Epithelial cell of proximal tubule (primary cell): ENCODE results near the gene TLR10. TPM values are rescaled to one million over a fixed set of nuclear protein-coding genes. Genes with fewer than 3 reads are reported as not detected.

Experiments used
- DNase-seq: peaks from one replicate; pipeline ENCODE4 v3.0.0-alpha.2; 2011; ENCODE audit warnings: low read depth
- H3K4me3 ChIP-seq: 2 replicates; pipeline ENCODE4 v1.5.1; 2011; ENCODE audit warnings: low read depth, mild to moderate bottlenecking, low read length
- total RNA-seq: library from RNA; depleted of rRNA; stranded (reverse); fragments of >200 nt; gene quantifications from 2 replicates; pipeline ENCODE4 v1.2.3, GENCODE V29; 2015
- TF ChIP-seq, protein P1 (sequence below): conservative IDR thresholded peaks from 2 replicates; pipeline ENCODE4 v1.5.1; 2012; ENCODE audit warnings: low read depth, mild to moderate bottlenecking, low read length

The TLR10 gene
- total RNA-seq, 1 donor from 2014 or later: not detected

DNA sequence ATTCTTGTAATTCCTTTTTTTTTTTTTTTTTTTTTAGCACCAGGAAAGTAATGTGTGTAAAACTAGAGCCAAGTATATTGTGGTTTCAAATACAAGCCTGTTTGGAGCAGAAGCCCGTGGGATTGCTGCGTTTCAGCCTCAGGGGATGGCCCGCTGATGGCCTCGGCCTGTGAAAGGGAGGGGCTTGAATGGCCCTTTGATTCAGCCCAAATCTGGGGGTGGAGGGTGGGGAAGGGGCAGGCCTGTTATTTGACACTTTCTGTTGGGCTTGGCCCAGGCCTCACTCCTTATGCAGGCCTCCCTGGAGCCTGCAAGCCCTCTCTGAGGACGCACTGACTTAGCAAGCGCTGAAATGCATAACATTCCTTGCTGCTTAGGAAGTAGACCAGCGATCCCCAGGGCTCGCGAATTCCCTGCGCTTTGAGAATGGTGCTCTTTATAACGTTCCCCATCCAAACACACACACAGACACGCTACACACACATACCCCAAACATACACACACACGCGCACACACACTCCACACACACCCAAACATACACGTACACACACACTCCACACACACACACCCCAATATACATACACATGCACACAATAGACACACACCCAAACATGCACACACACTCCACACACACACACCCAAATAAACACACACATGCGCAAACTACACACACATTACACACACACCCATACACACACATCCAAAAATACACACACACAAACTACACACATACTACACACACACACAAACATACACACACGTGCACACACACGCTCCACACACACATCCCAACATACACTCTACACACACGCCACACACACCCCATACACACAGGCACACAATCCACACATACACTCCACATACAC, 29.6 kb downstream of the TLR10 start:
- TF ChIP-seq, protein P1, sequence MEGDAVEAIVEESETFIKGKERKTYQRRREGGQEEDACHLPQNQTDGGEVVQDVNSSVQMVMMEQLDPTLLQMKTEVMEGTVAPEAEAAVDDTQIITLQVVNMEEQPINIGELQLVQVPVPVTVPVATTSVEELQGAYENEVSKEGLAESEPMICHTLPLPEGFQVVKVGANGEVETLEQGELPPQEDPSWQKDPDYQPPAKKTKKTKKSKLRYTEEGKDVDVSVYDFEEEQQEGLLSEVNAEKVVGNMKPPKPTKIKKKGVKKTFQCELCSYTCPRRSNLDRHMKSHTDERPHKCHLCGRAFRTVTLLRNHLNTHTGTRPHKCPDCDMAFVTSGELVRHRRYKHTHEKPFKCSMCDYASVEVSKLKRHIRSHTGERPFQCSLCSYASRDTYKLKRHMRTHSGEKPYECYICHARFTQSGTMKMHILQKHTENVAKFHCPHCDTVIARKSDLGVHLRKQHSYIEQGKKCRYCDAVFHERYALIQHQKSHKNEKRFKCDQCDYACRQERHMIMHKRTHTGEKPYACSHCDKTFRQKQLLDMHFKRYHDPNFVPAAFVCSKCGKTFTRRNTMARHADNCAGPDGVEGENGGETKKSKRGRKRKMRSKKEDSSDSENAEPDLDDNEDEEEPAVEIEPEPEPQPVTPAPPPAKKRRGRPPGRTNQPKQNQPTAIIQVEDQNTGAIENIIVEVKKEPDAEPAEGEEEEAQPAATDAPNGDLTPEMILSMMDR: no peak
- peak overlapping the region; percentile 30 for H3K4me3 ChIP-seq
- DNase-seq: peak; percentile 84

DNA sequence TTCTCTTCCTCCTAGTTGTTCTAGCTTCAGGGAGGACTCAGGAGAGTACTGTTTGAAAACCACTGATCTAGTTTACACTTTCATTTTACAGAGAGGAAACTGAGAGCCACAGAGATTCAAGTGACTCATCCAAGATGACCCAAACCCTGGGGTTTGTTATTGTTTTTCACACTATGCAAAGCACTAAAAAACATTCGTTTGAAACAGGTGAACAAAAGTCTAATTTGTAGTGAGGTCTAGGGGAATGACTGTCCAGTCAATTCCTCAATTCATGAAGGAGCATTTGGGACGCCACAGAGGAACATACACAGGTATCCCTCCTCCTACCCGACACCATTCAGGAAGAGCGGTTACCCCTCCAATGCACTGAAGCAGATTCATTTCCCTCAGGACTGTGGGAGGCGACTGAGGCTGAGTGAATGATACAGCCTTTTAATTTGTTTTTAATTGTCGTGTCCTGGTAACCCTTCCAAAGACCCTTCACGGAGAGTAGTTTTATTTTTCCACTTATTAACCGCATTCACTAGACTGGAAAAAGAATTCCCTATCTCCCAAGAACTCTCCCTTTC, 30.3 kb downstream of the TLR10 start:
- H3K4me3 ChIP-seq: peak overlapping the region; percentile 30
- DNase-seq: peak; percentile 89
- TF ChIP-seq, protein P1: no peak

DNA sequence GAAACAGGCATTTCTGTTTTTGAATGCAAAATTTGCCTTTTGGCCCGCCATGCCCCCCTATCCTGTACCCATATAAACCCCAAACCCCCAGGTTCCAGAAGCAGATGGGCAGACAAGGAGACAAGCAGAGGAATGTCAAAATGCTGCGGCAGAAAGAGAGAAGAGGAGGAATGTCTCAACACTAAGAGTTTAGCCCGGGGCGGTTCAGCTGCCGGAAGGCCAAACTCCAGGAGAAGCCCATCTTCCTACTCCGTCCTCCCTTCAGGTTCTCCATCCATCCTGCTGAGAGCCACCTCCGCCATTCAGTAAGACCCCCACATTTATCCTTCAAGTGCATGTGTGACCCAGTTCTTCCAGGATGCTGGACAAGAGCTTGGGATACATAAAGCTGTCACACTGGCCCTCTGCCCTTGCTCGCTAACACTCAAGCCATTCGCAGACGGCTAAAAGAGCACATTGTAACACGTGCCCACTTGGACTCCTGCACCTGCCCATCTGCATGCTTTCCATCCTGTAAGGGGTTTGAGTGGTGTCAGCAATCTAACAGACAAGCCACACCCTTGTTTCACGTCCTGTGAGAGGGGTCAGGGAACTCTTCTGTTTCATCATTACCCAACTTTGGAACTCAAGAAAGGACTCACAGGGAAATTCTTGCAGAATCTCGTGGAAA, 31.3 kb downstream of the TLR10 start:
- TF ChIP-seq, protein P1: no peak
- H3K4me3 ChIP-seq: no peak overlapping the region
- DNase-seq: no peak

DNA sequence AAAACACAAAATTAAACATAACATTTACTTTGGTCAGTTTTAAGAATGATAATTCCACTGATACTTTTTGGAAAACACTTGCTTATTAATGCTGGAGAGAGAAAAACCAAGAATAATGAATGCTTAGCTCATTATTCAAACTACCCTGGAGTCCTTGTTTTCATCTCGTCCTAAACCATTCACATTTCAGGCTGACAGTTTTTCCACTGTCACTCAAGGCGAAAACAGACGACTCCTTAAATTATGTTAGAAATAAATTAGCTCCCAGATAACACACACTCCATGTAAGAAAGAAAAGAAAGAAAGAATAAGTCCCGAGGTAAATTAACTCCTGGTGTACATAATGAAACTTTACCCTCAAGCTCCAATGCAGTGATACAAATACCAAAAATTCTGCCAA, 33.5 kb downstream of the TLR10 start:
- DNase-seq: no peak
- TF ChIP-seq, protein P1: no peak
- no peak overlapping the region for H3K4me3 ChIP-seq

DNA sequence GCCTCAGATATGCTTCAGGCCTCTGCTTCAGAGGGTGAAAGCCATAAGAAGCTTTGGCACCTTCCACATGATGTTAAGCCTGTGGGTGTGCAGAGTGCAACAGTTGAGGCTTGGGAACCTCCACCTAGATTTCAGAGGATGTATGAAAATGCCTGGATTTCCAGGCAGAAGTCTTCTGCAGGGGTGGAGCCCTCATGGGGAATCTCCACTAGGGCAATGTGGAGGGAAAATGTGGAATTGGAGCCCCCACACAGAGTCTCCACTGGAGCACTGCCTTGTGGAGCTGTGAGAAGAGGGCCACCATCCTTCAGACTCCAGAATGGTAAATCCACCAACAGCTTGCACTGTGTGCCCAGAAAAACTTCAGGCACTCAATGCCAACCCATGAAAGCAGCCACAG, 35.2 kb downstream of the TLR10 start:
- no peak overlapping the region for H3K4me3 ChIP-seq
- TF ChIP-seq, protein P1: no peak
- DNase-seq: no peak

DNA sequence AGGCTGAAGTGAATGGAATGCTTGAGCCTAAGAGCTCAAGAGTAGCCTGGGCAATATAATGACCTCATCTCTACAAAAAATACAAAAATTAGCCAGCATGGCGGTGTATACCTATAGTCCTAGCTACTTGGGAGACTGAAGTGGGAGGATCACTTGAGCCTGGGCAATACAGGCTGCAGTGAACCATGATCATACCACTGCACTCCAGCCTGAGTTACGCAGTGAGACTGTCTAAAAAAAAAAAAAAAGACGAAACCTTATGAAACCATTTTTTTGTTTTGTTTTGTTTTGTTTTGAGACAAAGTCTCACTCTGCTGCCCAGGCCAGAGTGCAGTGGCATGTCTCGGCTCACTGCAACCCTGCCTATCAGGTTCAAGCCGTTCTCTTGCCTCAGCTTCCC, 36.9 kb downstream of the TLR10 start:
- DNase-seq: no peak
- TF ChIP-seq, protein P1: no peak
- H3K4me3 ChIP-seq: no peak overlapping the region
